Hematopoietic multipotent progenitor cell treated with erythropoietin and hydrocortisone succinate and interleukin-3 and kit ligand, for 8 days (in vitro differentiated cells): Measurements from ENCODE around the gene FUT9.

Source experiments
- DNase-seq: peaks from one replicate; pipeline ENCODE4 v3.0.0-alpha.2; 2015

The FUT9 gene

GRCh38 chr6:96015518-96016333 lies at the start of gene FUT9:
Gene FUT9 (plus strand): TSS chr6:96015974. CDS start chr6:96203156, 187,182 bp downstream.
- DNase-seq: no peak

- DNase-seq: no peak
Observed at GRCh38 chr6:95967594-95967993, 48.2 kb upstream of the FUT9 start.

- no peak for DNase-seq
Observed at GRCh38 chr6:95973976-95974375, 41.8 kb upstream of the FUT9 start.

- no peak for DNase-seq
Observed at GRCh38 chr6:95978230-95978629, 37.5 kb upstream of the FUT9 start.

- no peak for DNase-seq
Observed at GRCh38 chr6:95991906-95992305, 23.9 kb upstream of the FUT9 start.

GRCh38 chr6:95994151-95994550 lies 21.6 kb upstream of the FUT9 start:
- DNase-seq: no peak

- no peak for DNase-seq
Observed at GRCh38 chr6:95998133-95998532, 17.6 kb upstream of the FUT9 start.

- DNase-seq: no peak
Observed at GRCh38 chr6:96001891-96002575, 13.7 kb upstream of the FUT9 start.

- DNase-seq: no peak
Observed at GRCh38 chr6:96002576-96002910, 13.2 kb upstream of the FUT9 start.

- DNase-seq: no peak
Observed at GRCh38 chr6:96002912-96003311, 12.9 kb upstream of the FUT9 start.

- DNase-seq: no peak
Observed at GRCh38 chr6:96007663-96008062, 8.1 kb upstream of the FUT9 start.

- no peak for DNase-seq
Observed at GRCh38 chr6:96013531-96013930, 2.2 kb upstream of the FUT9 start.

- DNase-seq: no peak
Observed at GRCh38 chr6:96014846-96015517, 792 bp upstream of the FUT9 start.

GRCh38 chr6:96016334-96017069 lies 728 bp downstream of the FUT9 start:
- DNase-seq: no peak

- no peak for DNase-seq
Observed at GRCh38 chr6:96017070-96017359, 1.2 kb downstream of the FUT9 start.

- no peak for DNase-seq
Observed at GRCh38 chr6:96022225-96022624, 6.5 kb downstream of the FUT9 start.

GRCh38 chr6:96032661-96033060 lies 16.9 kb downstream of the FUT9 start:
- DNase-seq: no peak

- DNase-seq: no peak
Observed at GRCh38 chr6:96051555-96051954, 35.8 kb downstream of the FUT9 start.

- DNase-seq: no peak
Observed at GRCh38 chr6:96058082-96058481, 42.3 kb downstream of the FUT9 start.

- no peak for DNase-seq
Observed at GRCh38 chr6:96059586-96059985, 43.8 kb downstream of the FUT9 start.

GRCh38 chr6:96060249-96060648 lies 44.5 kb downstream of the FUT9 start:
- no peak for DNase-seq

- DNase-seq: no peak
Observed at GRCh38 chr6:96065213-96065612, 49.4 kb downstream of the FUT9 start.

GRCh38 chr6:96066376-96066775 lies 50.6 kb downstream of the FUT9 start:
- DNase-seq: no peak

GRCh38 chr6:96073555-96073954 lies 57.8 kb downstream of the FUT9 start:
- DNase-seq: no peak
